ENCODE measurements around the gene PRKRIP1.

PRKRIP1 gene

GRCh38 chr7:102387064-102387463 is 9.1 kb upstream of the PRKRIP1 start:
- no peak overlapping the region for H2AK5ac ChIP-seq (ENCODE audit: low read length)
- H3K23ac ChIP-seq (ENCODE audit: low read length): no peak overlapping the region
- WGBS (ENCODE audit: extremely low coverage, insufficient coverage, low lambda C conversion rate): no CpG with 5 or more reads among the region's 6 CpGs
- no peaks in the 10 kb centered on the region for H3K79me1 ChIP-seq (ENCODE audit: low read length)
- H4K5ac ChIP-seq (ENCODE audit: low read length): no peak overlapping the region
- no peak overlapping the region for H4K8ac ChIP-seq (ENCODE audit: low read depth, low read length)
- no peaks in the 10 kb centered on the region for H3K4me1 ChIP-seq (ENCODE audit: control insufficient read depth, low read depth, low read length)
- no peak overlapping the region for H2BK15ac ChIP-seq (replicated peaks; ENCODE audit: low read depth)
- no peaks in the 10 kb centered on the region for H3K36me3 ChIP-seq (ENCODE audit: control insufficient read depth, insufficient read depth, low read length)
- H3K4me2 ChIP-seq (ENCODE audit: low read length): no peak overlapping the region
- H2BK5ac ChIP-seq (ENCODE audit: low read length): no peak overlapping the region
- no peak overlapping the region for H2BK120ac ChIP-seq (ENCODE audit: low read depth, low read length)
- H3K18ac ChIP-seq (ENCODE audit: low read length): no peak overlapping the region
- no peak for DNase-seq
- no peak overlapping the region for H3K9ac ChIP-seq (ENCODE audit: low read length)
- H3K4ac ChIP-seq (ENCODE audit: low read depth, low read length): no peak overlapping the region
- no peak overlapping the region for H3K56ac ChIP-seq (ENCODE audit: low read length)
- H3K79me2 ChIP-seq (ENCODE audit: control insufficient read depth, insufficient read depth, low read length): no peaks in the 10 kb centered on the region
- no peaks in the 10 kb centered on the region for H3K27me3 ChIP-seq (ENCODE audit: insufficient read depth, low read length, poor library complexity)
- no peak overlapping the region for H3K27ac ChIP-seq (ENCODE audit: low read depth, low read length)
- no peak overlapping the region for H3K4me3 ChIP-seq (ENCODE audit: low read length)

GRCh38 chr7:102389810-102390209 is 6.4 kb upstream of the PRKRIP1 start:
- Histone ChIP-seq H3K36me3 (ENCODE audit: control insufficient read depth, insufficient read depth, low read length) (no peaks in the 10 kb centered on the region), H3K4me1 (ENCODE audit: control insufficient read depth, low read depth, low read length) (no peaks in the 10 kb centered on the region), H3K4ac (ENCODE audit: low read depth, low read length) (no peak overlapping the region), H3K27ac (ENCODE audit: low read depth, low read length) (no peak overlapping the region), H3K79me1 (ENCODE audit: low read length) (no peaks in the 10 kb centered on the region), H3K79me2 (ENCODE audit: control insufficient read depth, insufficient read depth, low read length) (no peaks in the 10 kb centered on the region), H2BK120ac (ENCODE audit: low read depth, low read length) (no peak overlapping the region), H4K8ac (ENCODE audit: low read depth, low read length) (no peak overlapping the region), H3K18ac (ENCODE audit: low read length) (no peak overlapping the region), H3K23ac (ENCODE audit: low read length) (no peak overlapping the region), H2BK15ac (replicated peaks; ENCODE audit: low read depth) (no peak overlapping the region), H3K27me3 (ENCODE audit: insufficient read depth, low read length, poor library complexity) (no peaks in the 10 kb centered on the region), H3K4me3 (ENCODE audit: low read length) (no peak overlapping the region), H4K5ac (ENCODE audit: low read length) (no peak overlapping the region), H3K56ac (ENCODE audit: low read length) (no peak overlapping the region), H2BK5ac (ENCODE audit: low read length) (no peak overlapping the region), H2AK5ac (ENCODE audit: low read length) (no peak overlapping the region), H3K9ac (ENCODE audit: low read length) (no peak overlapping the region), H3K4me2 (ENCODE audit: low read length) (no peak overlapping the region)
- DNase-seq: no peak
- WGBS (ENCODE audit: extremely low coverage, insufficient coverage, low lambda C conversion rate): no CpG with 5 or more reads among the region's 3 CpGs

GRCh38 chr7:102390697-102391484 is 5.3 kb upstream of the PRKRIP1 start:
- H3K4me3 ChIP-seq (ENCODE audit: low read length): no peak overlapping the region
- no peaks in the 10 kb centered on the region for H3K4me1 ChIP-seq (ENCODE audit: control insufficient read depth, low read depth, low read length)
- H3K4me2 ChIP-seq (ENCODE audit: low read length): no peak overlapping the region
- H3K79me2 ChIP-seq (ENCODE audit: control insufficient read depth, insufficient read depth, low read length): no peaks in the 10 kb centered on the region
- WGBS (ENCODE audit: extremely low coverage, insufficient coverage, low lambda C conversion rate): no CpG with 5 or more reads among the region's 12 CpGs
- H3K79me1 ChIP-seq (ENCODE audit: low read length): no peaks in the 10 kb centered on the region
- no peak overlapping the region for H3K4ac ChIP-seq (ENCODE audit: low read depth, low read length)
- no peak overlapping the region for H3K56ac ChIP-seq (ENCODE audit: low read length)
- H4K8ac ChIP-seq (ENCODE audit: low read depth, low read length): no peak overlapping the region
- peak; percentile 85 for DNase-seq
- H3K27me3 ChIP-seq (ENCODE audit: insufficient read depth, low read length, poor library complexity): no peaks in the 10 kb centered on the region
- no peak overlapping the region for H2BK15ac ChIP-seq (replicated peaks; ENCODE audit: low read depth)
- no peaks in the 10 kb centered on the region for H3K36me3 ChIP-seq (ENCODE audit: control insufficient read depth, insufficient read depth, low read length)
- H3K27ac ChIP-seq (ENCODE audit: low read depth, low read length): no peak overlapping the region
- no peak overlapping the region for H3K23ac ChIP-seq (ENCODE audit: low read length)
- H3K9ac ChIP-seq (ENCODE audit: low read length): no peak overlapping the region
- H4K5ac ChIP-seq (ENCODE audit: low read length): no peak overlapping the region
- H2AK5ac ChIP-seq (ENCODE audit: low read length): no peak overlapping the region
- H3K18ac ChIP-seq (ENCODE audit: low read length): no peak overlapping the region
- H2BK5ac ChIP-seq (ENCODE audit: low read length): no peak overlapping the region
- no peak overlapping the region for H2BK120ac ChIP-seq (ENCODE audit: low read depth, low read length)

- Histone ChIP-seq H3K4ac (ENCODE audit: low read depth, low read length) (no peak overlapping the region), H3K56ac (ENCODE audit: low read length) (no peak overlapping the region), H2BK5ac (ENCODE audit: low read length) (no peak overlapping the region), H2BK120ac (ENCODE audit: low read depth, low read length) (no peak overlapping the region), H3K9ac (ENCODE audit: low read length) (no peak overlapping the region), H3K36me3 (ENCODE audit: control insufficient read depth, insufficient read depth, low read length) (no peaks in the 10 kb centered on the region), H3K79me1 (ENCODE audit: low read length) (peaks cover 1% of the 10 kb centered on the region), H3K18ac (ENCODE audit: low read length) (no peak overlapping the region), H2BK15ac (replicated peaks; ENCODE audit: low read depth) (no peak overlapping the region), H3K27me3 (ENCODE audit: insufficient read depth, low read length, poor library complexity) (no peaks in the 10 kb centered on the region), H3K4me1 (ENCODE audit: control insufficient read depth, low read depth, low read length) (no peaks in the 10 kb centered on the region), H2AK5ac (ENCODE audit: low read length) (no peak overlapping the region), H4K5ac (ENCODE audit: low read length) (no peak overlapping the region), H4K8ac (ENCODE audit: low read depth, low read length) (no peak overlapping the region), H3K79me2 (ENCODE audit: control insufficient read depth, insufficient read depth, low read length) (peaks cover 3% of the 10 kb centered on the region), H3K23ac (ENCODE audit: low read length) (no peak overlapping the region), H3K27ac (ENCODE audit: low read depth, low read length) (no peak overlapping the region), H3K4me2 (ENCODE audit: low read length) (no peak overlapping the region), H3K4me3 (ENCODE audit: low read length) (no peak overlapping the region)
- no peak for DNase-seq
- no CpG with 5 or more reads among the region's 1 CpG for WGBS (ENCODE audit: extremely low coverage, insufficient coverage, low lambda C conversion rate)
Observed at GRCh38 chr7:102392330-102392729, 3.8 kb upstream of the PRKRIP1 start.

GRCh38 chr7:102393467-102393866 is 2.7 kb upstream of the PRKRIP1 start:
- H3K27ac ChIP-seq (ENCODE audit: low read depth, low read length): no peak overlapping the region

GRCh38 chr7:102395592-102395872 is 631 bp upstream of the PRKRIP1 start:
- Histone ChIP-seq H3K36me3 (ENCODE audit: control insufficient read depth, insufficient read depth, low read length) (peaks cover 4% of the 10 kb centered on the region), H3K79me1 (ENCODE audit: low read length) (peaks cover 1% of the 10 kb centered on the region), H3K4ac (ENCODE audit: low read depth, low read length) (no peak overlapping the region), H2BK120ac (ENCODE audit: low read depth, low read length) (no peak overlapping the region), H3K27me3 (ENCODE audit: insufficient read depth, low read length, poor library complexity) (no peaks in the 10 kb centered on the region), H3K79me2 (ENCODE audit: control insufficient read depth, insufficient read depth, low read length) (peaks cover 4% of the 10 kb centered on the region), H2BK15ac (replicated peaks; ENCODE audit: low read depth) (no peak overlapping the region), H4K5ac (ENCODE audit: low read length) (no peak overlapping the region), H3K56ac (ENCODE audit: low read length) (peak overlapping the region; percentile 80), H3K23ac (ENCODE audit: low read length) (no peak overlapping the region), H2AK5ac (ENCODE audit: low read length) (no peak overlapping the region), H4K8ac (ENCODE audit: low read depth, low read length) (no peak overlapping the region), H3K18ac (ENCODE audit: low read length) (peak overlapping the region; percentile 64), H3K4me1 (ENCODE audit: control insufficient read depth, low read depth, low read length) (no peaks in the 10 kb centered on the region), H3K4me3 (ENCODE audit: low read length) (peak overlapping the region; percentile 48), H3K27ac (ENCODE audit: low read depth, low read length) (peak overlapping the region; percentile 92), H3K9ac (ENCODE audit: low read length) (peak overlapping the region; percentile 81), H2BK5ac (ENCODE audit: low read length) (peak overlapping the region; percentile 2), H3K4me2 (ENCODE audit: low read length) (peak overlapping the region; percentile 47)
- no peak for DNase-seq
- WGBS (ENCODE audit: extremely low coverage, insufficient coverage, low lambda C conversion rate): no CpG with 5 or more reads among the region's 9 CpGs

More at GRCh38 chr7:102393467-102393866, 2.7 kb upstream of the PRKRIP1 start:
- no peak overlapping the region for H2BK15ac ChIP-seq (replicated peaks; ENCODE audit: low read depth)
- H2AK5ac ChIP-seq (ENCODE audit: low read length): no peak overlapping the region
- H3K4ac ChIP-seq (ENCODE audit: low read depth, low read length): no peak overlapping the region
- H2BK120ac ChIP-seq (ENCODE audit: low read depth, low read length): no peak overlapping the region
- no peaks in the 10 kb centered on the region for H3K36me3 ChIP-seq (ENCODE audit: control insufficient read depth, insufficient read depth, low read length)
- H3K56ac ChIP-seq (ENCODE audit: low read length): no peak overlapping the region
- no peak overlapping the region for H3K18ac ChIP-seq (ENCODE audit: low read length)
- no peak overlapping the region for H4K5ac ChIP-seq (ENCODE audit: low read length)
- no peaks in the 10 kb centered on the region for H3K4me1 ChIP-seq (ENCODE audit: control insufficient read depth, low read depth, low read length)
- no CpG with 5 or more reads among the region's 9 CpGs for WGBS (ENCODE audit: extremely low coverage, insufficient coverage, low lambda C conversion rate)
- H3K4me3 ChIP-seq (ENCODE audit: low read length): no peak overlapping the region
- H3K79me1 ChIP-seq (ENCODE audit: low read length): peaks cover 1% of the 10 kb centered on the region
- no peaks in the 10 kb centered on the region for H3K27me3 ChIP-seq (ENCODE audit: insufficient read depth, low read length, poor library complexity)
- no peak overlapping the region for H3K9ac ChIP-seq (ENCODE audit: low read length)
- DNase-seq: peak; percentile 74
- no peak overlapping the region for H3K23ac ChIP-seq (ENCODE audit: low read length)
- no peak overlapping the region for H3K4me2 ChIP-seq (ENCODE audit: low read length)
- H3K79me2 ChIP-seq (ENCODE audit: control insufficient read depth, insufficient read depth, low read length): peaks cover 4% of the 10 kb centered on the region
- H2BK5ac ChIP-seq (ENCODE audit: low read length): no peak overlapping the region
- H4K8ac ChIP-seq (ENCODE audit: low read depth, low read length): no peak overlapping the region
